K562 (cell line): ENCODE results near the gene HOXC10. TPM values are rescaled to one million over a fixed set of nuclear protein-coding genes. Genes with fewer than 3 reads are reported as not detected.

Experiments
- HDAC3 ChIP-seq: fragments of 450-650 bp; IDR thresholded peaks from 2 replicates; pipeline ENCODE4 v1.6.1; 2018; ENCODE audit warnings: borderline replicate concordance, mild to moderate bottlenecking, moderate library complexity; ENCODE audit not compliant: partially characterized antibody
- HMBOX1 ChIP-seq: sonication (generic); IDR thresholded peaks from 2 replicates; pipeline ENCODE4 v1.6.1; 2016
- MEIS2 ChIP-seq: fragments of 450-650 bp; IDR thresholded peaks from 2 replicates; pipeline ENCODE4 v1.6.1; 2014; ENCODE audit warnings: mild to moderate bottlenecking; ENCODE audit not compliant: partially characterized antibody
- RBBP5 ChIP-seq: fragments of 200-600 bp; sonication (generic); IDR thresholded peaks from 2 replicates; pipeline ENCODE4 v1.6.1; 2012; ENCODE audit warnings: borderline replicate concordance, mild to moderate bottlenecking, low read length, control low read depth, inconsistent platforms; ENCODE audit not compliant: insufficient read depth, poor library complexity, severe bottlenecking
- RNF219 ChIP-seq: fragments of 250-450 bp; sonication (Bioruptor Pico); IDR thresholded peaks from 2 replicates; pipeline ENCODE4 v1.5.0; 2022; ENCODE audit warnings: mild to moderate bottlenecking
- ZNF395 ChIP-seq: fragments of 200-800 bp; sonication (Bioruptor generic); IDR thresholded peaks from 2 replicates; pipeline ENCODE4 v1.6.1; 2017; ENCODE audit warnings: missing genetic modification characterization, missing compliant biosample characterization
- ZNF449 ChIP-seq: fragments of 250-450 bp; sonication (Bioruptor Pico); IDR thresholded peaks from 2 replicates; pipeline ENCODE4 v1.8.0; 2022; ENCODE audit warnings: moderate library complexity, mild to moderate bottlenecking, inconsistent platforms
- ZNF511 ChIP-seq: sonication (generic); formaldehyde crosslinking; IDR thresholded peaks from 2 replicates; pipeline ENCODE4 v1.8.0; 2022; ENCODE audit warnings: mild to moderate bottlenecking, missing genetic modification reagents
- ZNF609 ChIP-seq: sonication (generic); formaldehyde crosslinking; IDR thresholded peaks from 2 replicates; pipeline ENCODE4 v1.8.1; 2023; ENCODE audit warnings: missing genetic modification reagents, mild to moderate bottlenecking, borderline replicate concordance
- polyA plus RNA-seq, 8 experiments: library from polyadenylated mRNA; depleted of rRNA in 4 of 8; stranded (reverse) in 5 of 8; unstranded in 3 of 8; fragments of >200 nt; fragmentation: Nextera tagmentation in 2 of 8; fragmentation: Illumina TruSeq in 1 of 8; extraction: Ambion mirVana in 2 of 8; extraction: Trizol in 1 of 8; gene quantifications; 2 replicates each; pipeline versions ENCODE4 v1.2.1 to v1.2.3, GENCODE V29; 2011 to 2014; ENCODE audit warnings: inconsistent platforms in 1 of 8, missing spikeins in 1 of 8
- total RNA-seq, 7 experiments: library from RNA; depleted of rRNA in 6 of 7; stranded (reverse); fragments of >200 nt in 6 of 7; fragmentation: Illumina TruSeq in 2 of 7; extraction: Trizol in 2 of 7; gene quantifications; 2 replicates each; pipeline versions ENCODE4 v1.2.1 to v1.2.3, GENCODE V29; 2011 to 2021; ENCODE audit warnings: low replicate concordance in 1 of 7

HOXC10 gene
- total and polyA plus RNA-seq, 9 of the 15 experiments (the other 6 are each of a cell fraction or from before 2014, with no cell fraction given) = 0.13 to 0.77 (median 0.35) TPM; not detected in 2

GRCh38 chr12:54017878-54018467, 33.0 kb downstream of the HOXC10 start (continued):
- no peak for TF ChIP-seq ZNF609 (CRISPR knock-in tag)
- TF ChIP-seq HDAC3 = no peak
- no peak for TF ChIP-seq ZNF449 (CRISPR knock-in tag)
- no peak for TF ChIP-seq RNF219 (CRISPR knock-in tag)
- peak; percentile 57; the same call in 1 of the 2 replicates for TF ChIP-seq ZNF511 (CRISPR knock-in tag)
- no peak for TF ChIP-seq HMBOX1
- TF ChIP-seq RBBP5 = no peak
- TF ChIP-seq ZNF395 (CRISPR knock-in tag) = peak; percentile 80; the same call in 1 of the 2 replicates
- TF ChIP-seq MEIS2 = peak; percentile 74
